Ishikawa (cell line): ENCODE data around the gene AATK.

Source experiments
- CEBPB ChIP-seq: IDR thresholded peaks from 2 replicates; pipeline ENCODE4 v1.6.1; 2012
- EP300 ChIP-seq: IDR thresholded peaks from 2 replicates; pipeline ENCODE4 v1.6.1; 2012; ENCODE audit warnings: borderline replicate concordance

GRCh38 chr17:81129289-81129688 lies 36.7 kb downstream of the AATK start:
- TF ChIP-seq CEBPB (no peak), EP300 (no peak)
